A673 (cell line): ENCODE measurements around the gene NPW. TPM values are rescaled to one million over a fixed set of nuclear protein-coding genes. Genes with fewer than 3 reads are reported as not detected.
"Not testable (repeated sequence)": the region's sequence is repeated elsewhere in the genome, so short reads cannot be mapped to it uniquely, and the experiment has no call there.

Source experiments
- BruUV-seq: library from RNA; stranded (reverse); fragments of 400-500 nt; replicated peaks from 2 replicates; lab custom pipeline; 2021; lab: Mats Ljungman, UMichigan
- CTCF ChIA-PET: fragments of 300-600 bp; sonication (Branson Sonifier 250); formaldehyde crosslinking; loops from one replicate; lab custom pipeline; 2022; ENCODE audit warnings: antibody characterized with exemption; lab: Charles Lee
- POLR2A ChIA-PET: fragments of 300-600 bp; sonication (Branson Sonifier 250); formaldehyde crosslinking; loops from one replicate; lab custom pipeline; 2022; ENCODE audit warnings: antibody characterized with exemption; ENCODE audit not compliant: low non-redundant PET; lab: Charles Lee
- DNase-seq: peaks from one replicate; pipeline ENCODE4 v3.0.0-alpha.2; 2015; ENCODE audit warnings: low spot score
- H3K27ac ChIP-seq: fragments of 200-600 bp; sonication (generic); 2 replicates; pipeline ENCODE4 v1.5.1; 2016; ENCODE audit warnings: mixed run types, low read depth, mild to moderate bottlenecking, mixed read lengths, antibody characterized with exemption, low read length; ENCODE audit not compliant: poor library complexity, severe bottlenecking
- H3K27me3 ChIP-seq: fragments of 200-600 bp; sonication (generic); replicated peaks from 2 replicates; pipeline ENCODE4 v1.6.1; 2017; ENCODE audit warnings: mixed run types, low read depth, mild to moderate bottlenecking, mixed read lengths, antibody characterized with exemption, low read length; ENCODE audit not compliant: insufficient read depth, poor library complexity
- H3K36me3 ChIP-seq: fragments of 200-600 bp; sonication (generic); 2 replicates; pipeline ENCODE4 v1.6.1; 2016; ENCODE audit warnings: mixed run types, mild to moderate bottlenecking, mixed read lengths, antibody characterized with exemption, low read length; ENCODE audit not compliant: insufficient read depth, poor library complexity, severe bottlenecking
- H3K4me1 ChIP-seq: fragments of 200-600 bp; sonication (generic); 2 replicates; pipeline ENCODE4 v1.6.1; 2017; ENCODE audit warnings: mixed run types, mild to moderate bottlenecking, mixed read lengths, antibody characterized with exemption, low read length; ENCODE audit not compliant: insufficient read depth, poor library complexity, severe bottlenecking
- H3K4me3 ChIP-seq: fragments of 200-600 bp; sonication (generic); 2 replicates; pipeline ENCODE4 v1.5.1; 2016; ENCODE audit warnings: low read depth, mixed run types, mild to moderate bottlenecking, mixed read lengths, low read length; ENCODE audit not compliant: poor library complexity, severe bottlenecking
- H3K9me3 ChIP-seq: fragments of 200-600 bp; sonication (generic); 2 replicates; pipeline ENCODE4 v1.6.1; 2016; ENCODE audit warnings: mixed run types, low read depth, mild to moderate bottlenecking, mixed read lengths, antibody characterized with exemption, low read length; ENCODE audit not compliant: poor library complexity, severe bottlenecking
- EZH2 ChIP-seq: fragments of 200-600 bp; sonication (generic); IDR thresholded peaks from 2 replicates; pipeline ENCODE4 v1.6.1; 2017; ENCODE audit warnings: borderline replicate concordance, low read depth, mild to moderate bottlenecking, mixed read lengths, antibody characterized with exemption, low read length; ENCODE audit not compliant: poor library complexity, severe bottlenecking
- intact Hi-C: fragments of 100-400 bp; cut with micrococcal nuclease; formaldehyde crosslinking; loops from one replicate; pipeline ENCODE4 v1.10.0; 2022; ENCODE audit not compliant: unreplicated experiment
- total RNA-seq: library from RNA; stranded (reverse); gene quantifications from 2 replicates; pipeline ENCODE4 v1.2.3, GENCODE V29; 2021
- TF ChIP-seq, protein P1 (sequence below): fragments of 300-800, 200-600 bp; sonication (generic); conservative IDR thresholded peaks from 2 replicates; pipeline ENCODE4 v1.5.1; 2017; ENCODE audit warnings: low read depth, mild to moderate bottlenecking, antibody characterized with exemption, low read length, moderate library complexity, mixed read lengths

NPW gene
- total RNA-seq, 1 experiment from 2014 or later, result 96.5 TPM

DNA sequence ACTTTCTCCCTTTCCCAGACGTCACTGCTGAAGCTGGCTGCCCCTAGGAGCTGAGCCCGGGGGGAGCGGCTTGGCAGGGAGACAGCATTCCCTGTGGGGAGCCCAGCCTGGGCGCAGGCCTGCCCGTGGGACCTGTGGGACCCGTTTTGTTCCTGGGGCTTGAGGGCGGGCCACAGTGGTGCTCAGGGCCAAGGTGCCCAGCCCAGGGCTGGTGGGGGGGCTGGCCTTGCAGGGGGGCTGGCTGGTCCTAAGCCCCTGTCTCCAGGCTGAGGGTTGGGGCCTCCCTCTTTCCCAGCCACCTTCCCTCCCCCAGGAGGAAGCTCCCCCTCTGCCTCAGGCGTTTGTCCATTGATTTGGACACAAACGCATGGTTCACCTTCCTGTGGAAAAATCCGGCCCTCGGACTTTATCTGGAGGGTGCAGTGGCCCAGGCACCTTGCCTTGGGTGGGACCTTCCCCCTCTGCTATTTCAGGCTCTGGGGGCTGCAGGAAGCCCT is 11.5 kb downstream of the NPW start:
- TF ChIP-seq EZH2, result no peak
- TF ChIP-seq, protein P1, sequence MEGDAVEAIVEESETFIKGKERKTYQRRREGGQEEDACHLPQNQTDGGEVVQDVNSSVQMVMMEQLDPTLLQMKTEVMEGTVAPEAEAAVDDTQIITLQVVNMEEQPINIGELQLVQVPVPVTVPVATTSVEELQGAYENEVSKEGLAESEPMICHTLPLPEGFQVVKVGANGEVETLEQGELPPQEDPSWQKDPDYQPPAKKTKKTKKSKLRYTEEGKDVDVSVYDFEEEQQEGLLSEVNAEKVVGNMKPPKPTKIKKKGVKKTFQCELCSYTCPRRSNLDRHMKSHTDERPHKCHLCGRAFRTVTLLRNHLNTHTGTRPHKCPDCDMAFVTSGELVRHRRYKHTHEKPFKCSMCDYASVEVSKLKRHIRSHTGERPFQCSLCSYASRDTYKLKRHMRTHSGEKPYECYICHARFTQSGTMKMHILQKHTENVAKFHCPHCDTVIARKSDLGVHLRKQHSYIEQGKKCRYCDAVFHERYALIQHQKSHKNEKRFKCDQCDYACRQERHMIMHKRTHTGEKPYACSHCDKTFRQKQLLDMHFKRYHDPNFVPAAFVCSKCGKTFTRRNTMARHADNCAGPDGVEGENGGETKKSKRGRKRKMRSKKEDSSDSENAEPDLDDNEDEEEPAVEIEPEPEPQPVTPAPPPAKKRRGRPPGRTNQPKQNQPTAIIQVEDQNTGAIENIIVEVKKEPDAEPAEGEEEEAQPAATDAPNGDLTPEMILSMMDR, result no peak
- intact Hi-C loops, result no loop called here
- BruUV-seq, result no TSS peak
- no peaks in the 10 kb centered on the region for H3K9me3 ChIP-seq
- ChIA-PET POLR2A (interaction anchor here (0.7 kb wide), 1 partner anchor 1877 kb away, joined by 3 read pairs; no protein-coding TSS in a partner anchor), CTCF (no interaction called here)
- no peaks in the 10 kb centered on the region for H3K27me3 ChIP-seq
- peak overlapping the region; percentile 45 for H3K27ac ChIP-seq
- peaks cover under 1% of the 10 kb centered on the region for H3K36me3 ChIP-seq
- peaks cover 30% of the 10 kb centered on the region for H3K4me1 ChIP-seq
- DNase-seq, result peak; percentile 54
- no peak overlapping the region for H3K4me3 ChIP-seq

DNA sequence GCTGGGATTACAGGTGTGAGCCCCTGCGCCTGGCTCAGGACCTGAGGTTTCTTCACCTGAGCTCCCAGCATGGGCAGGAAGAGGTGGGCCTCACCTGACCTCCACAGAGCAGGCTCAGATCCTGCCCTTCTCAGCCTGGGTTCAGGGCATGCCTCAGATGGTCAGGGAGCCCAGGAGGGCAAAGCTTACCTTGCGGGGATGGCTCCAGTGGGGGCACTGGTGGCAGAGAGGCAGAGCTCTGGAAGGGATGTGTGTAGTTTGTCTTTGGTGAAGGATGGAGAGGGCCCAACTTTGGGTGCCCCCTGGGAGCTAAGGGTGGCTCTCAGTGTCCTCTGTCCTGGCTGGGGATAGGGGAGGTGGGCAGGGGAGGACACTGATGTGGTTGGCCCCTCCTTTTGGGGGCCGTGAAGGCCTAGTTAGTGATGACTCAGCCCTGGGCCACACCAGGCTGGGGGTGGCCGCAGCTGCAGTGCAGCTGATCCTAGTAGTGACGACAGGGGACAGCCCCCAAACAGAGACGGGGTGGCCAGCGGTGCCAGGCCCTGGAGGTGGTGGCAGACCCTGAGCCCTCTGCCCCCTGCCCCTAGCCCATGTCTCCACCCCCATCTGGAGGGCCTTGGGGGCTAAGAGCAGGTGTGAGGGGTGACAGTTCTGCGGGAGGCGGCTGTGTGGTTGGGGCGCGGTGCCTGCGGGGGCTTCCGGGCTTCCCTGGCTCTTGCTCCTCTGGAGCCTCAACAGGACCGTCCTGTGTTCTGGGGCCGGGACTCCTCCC is 12.9 kb downstream of the NPW start:
- H3K27ac ChIP-seq, result no peak overlapping the region
- H3K27me3 ChIP-seq, result no peaks in the 10 kb centered on the region
- no TSS peak for BruUV-seq
- POLR2A ChIA-PET, result no interaction called here
- DNase-seq, result no peak
- H3K4me3 ChIP-seq, result no peak overlapping the region
- peaks cover 28% of the 10 kb centered on the region for H3K4me1 ChIP-seq
- H3K36me3 ChIP-seq, result peaks cover 4% of the 10 kb centered on the region
- CTCF ChIA-PET, result interaction anchor here (0.6 kb wide), 1 partner anchor 519 kb away, joined by 7 read pairs; no protein-coding TSS in a partner anchor
- no peaks in the 10 kb centered on the region for H3K9me3 ChIP-seq
- TF ChIP-seq EZH2, result no peak
- TF ChIP-seq, protein P1, result no peak
- intact Hi-C loops, result no loop called here

DNA sequence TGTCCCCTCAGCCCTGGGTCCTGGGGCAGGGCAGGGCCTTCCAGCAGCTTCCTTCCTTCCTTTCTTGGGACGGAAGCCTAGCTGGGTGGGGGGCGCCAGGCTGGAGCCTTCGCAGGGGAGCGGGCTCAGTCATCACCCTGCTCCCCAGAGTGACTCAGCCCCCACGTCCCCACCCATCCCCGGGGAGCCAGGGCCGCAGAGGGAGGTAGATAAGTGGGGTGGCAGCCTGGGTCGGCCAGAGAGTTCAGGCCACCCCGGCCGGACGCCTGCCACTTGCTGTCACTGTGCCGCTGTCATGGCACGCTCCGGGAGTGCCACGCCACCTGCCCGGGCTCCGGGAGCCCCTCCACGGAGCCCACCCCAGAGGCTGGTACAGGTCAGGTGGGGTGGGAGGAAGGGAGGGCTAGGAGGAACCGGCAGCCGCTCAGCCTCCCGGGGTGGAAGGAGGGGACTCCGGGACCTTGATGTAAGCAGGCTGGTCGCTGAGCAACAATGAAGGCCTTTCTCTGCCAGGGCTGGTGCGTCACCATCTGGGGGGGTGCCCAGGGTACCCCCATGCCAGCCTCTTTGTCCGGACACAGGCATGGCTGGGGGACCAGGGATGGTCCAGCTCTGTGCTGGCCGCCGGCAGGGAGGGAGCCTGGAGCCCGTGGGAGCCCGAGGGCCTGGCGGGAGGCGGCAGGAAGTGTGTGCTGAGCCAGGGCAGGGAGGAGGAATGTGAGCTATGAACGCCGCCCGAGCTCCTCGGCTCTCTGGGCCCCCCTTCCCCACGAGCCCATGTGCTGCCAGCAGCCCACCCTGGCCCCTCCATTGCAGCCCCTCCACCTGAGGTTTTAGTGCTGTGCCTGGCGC is 13.7 kb downstream of the NPW start:
- no peaks in the 10 kb centered on the region for H3K9me3 ChIP-seq
- DNase-seq, result peak; percentile 47
- H3K27ac ChIP-seq, result peak overlapping the region; percentile 52
- TF ChIP-seq, protein P1, result no peak
- no peak for TF ChIP-seq EZH2
- BruUV-seq, result no TSS peak
- intact Hi-C loops, result no loop called here
- CTCF ChIA-PET, result interaction anchor here (0.6 kb wide), 1 partner anchor 168 kb away, joined by 3 read pairs; no protein-coding TSS in a partner anchor
- peaks cover 4% of the 10 kb centered on the region for H3K36me3 ChIP-seq
- H3K4me3 ChIP-seq, result no peak overlapping the region
- H3K4me1 ChIP-seq, result peaks cover 34% of the 10 kb centered on the region
- no peaks in the 10 kb centered on the region for H3K27me3 ChIP-seq
- POLR2A ChIA-PET, result interaction anchor here (0.5 kb wide), 1 partner anchor 58 kb away, joined by 4 read pairs; no protein-coding TSS in a partner anchor

DNA sequence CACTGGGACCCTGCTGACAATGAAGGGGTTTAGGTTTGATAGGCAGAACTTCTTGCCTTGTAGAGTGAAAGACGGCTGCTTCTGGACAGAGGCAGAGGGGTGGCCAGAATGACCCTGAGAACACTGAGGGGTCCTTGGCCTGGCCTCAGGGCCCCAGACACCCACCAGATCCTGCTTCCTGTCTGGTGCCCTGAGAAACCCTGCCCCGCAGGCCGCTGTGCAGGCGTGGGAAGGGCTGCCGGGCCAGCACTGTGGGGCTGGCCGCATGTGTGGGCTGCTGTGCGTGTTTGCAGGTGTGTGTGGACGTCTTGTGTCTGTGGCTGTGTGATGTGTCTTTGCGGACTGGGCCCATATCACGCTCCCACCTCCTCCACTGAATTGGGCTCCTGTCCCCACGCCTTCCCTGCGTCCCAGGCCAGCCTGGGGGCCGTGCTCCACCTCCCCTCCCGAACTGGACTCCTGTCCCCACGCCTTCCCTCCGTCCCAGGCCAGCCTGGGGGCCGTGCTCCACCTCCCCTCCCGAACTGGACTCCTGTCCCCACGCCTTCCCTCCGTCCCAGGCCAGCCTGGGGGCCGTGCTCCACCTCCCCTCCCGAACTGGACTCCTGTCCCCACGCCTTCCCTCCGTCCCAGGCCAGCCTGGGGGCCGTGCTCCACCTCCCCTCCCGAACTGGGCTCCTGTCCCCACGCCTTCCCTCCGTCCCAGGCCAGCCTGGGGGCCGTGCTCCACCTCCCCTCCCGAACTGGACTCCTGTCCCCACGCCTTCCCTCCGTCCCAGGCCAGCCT is 14.5 kb downstream of the NPW start:
- H3K9me3 ChIP-seq, H3K4me3 ChIP-seq, CTCF ChIA-PET, DNase-seq, BruUV-seq, H3K36me3 ChIP-seq, intact Hi-C loops, H3K27me3 ChIP-seq: not testable (repeated sequence)
- POLR2A ChIA-PET, result interaction anchor here (0.5 kb wide), 1 partner anchor 57 kb away, joined by 4 read pairs; no protein-coding TSS in a partner anchor
- Histone ChIP-seq H3K27ac (peak overlapping the region; percentile 52), H3K4me1 (peaks cover 42% of the 10 kb centered on the region)
